Calu3 (cell line): ENCODE data around the gene LMNB1. TPM values are rescaled to one million over a fixed set of nuclear protein-coding genes. Genes with fewer than 3 reads are reported as not detected.

Source experiments
- BruUV-seq: library from RNA; stranded (reverse); fragments of 400-500 nt; replicated peaks from 2 replicates; lab custom pipeline; 2021; lab: Mats Ljungman, UMichigan
- CTCF ChIA-PET: fragments of 300-600 bp; sonication (Branson Sonifier 250); formaldehyde crosslinking; loops from one replicate; lab custom pipeline; 2022; ENCODE audit warnings: antibody characterized with exemption; lab: Charles Lee
- DNase-seq: peaks from one replicate; pipeline ENCODE4 v3.0.0; 2022
- H3K27ac Mint-ChIP-seq: one replicate; pipeline ENCODE4 v1.8.0; 2022; ENCODE audit warnings: mixed read lengths; ENCODE audit not compliant: unreplicated experiment
- H3K27me3 Mint-ChIP-seq: one replicate; pipeline ENCODE4 v1.8.0; 2022; ENCODE audit warnings: mixed read lengths; ENCODE audit not compliant: unreplicated experiment
- H3K36me3 Mint-ChIP-seq: one replicate; pipeline ENCODE4 v1.8.0; 2022; ENCODE audit warnings: mild to moderate bottlenecking, moderate library complexity, mixed read lengths; ENCODE audit not compliant: insufficient read depth, unreplicated experiment
- H3K4me1 Mint-ChIP-seq: one replicate; pipeline ENCODE4 v1.8.0; 2022; ENCODE audit warnings: mild to moderate bottlenecking, low read depth, mixed read lengths; ENCODE audit not compliant: unreplicated experiment
- H3K4me3 Mint-ChIP-seq: one replicate; pipeline ENCODE4 v1.8.0; 2022; ENCODE audit warnings: mild to moderate bottlenecking, low read depth, moderate library complexity, mixed read lengths; ENCODE audit not compliant: unreplicated experiment
- H3K9me3 Mint-ChIP-seq: one replicate; pipeline ENCODE4 v1.8.0; 2022; ENCODE audit warnings: low read depth, mixed read lengths; ENCODE audit not compliant: unreplicated experiment
- CTCF ChIP-seq: fragments of 200-600 bp; IDR thresholded peaks from one replicate; pipeline ENCODE4 v1.8.0; 2022; ENCODE audit warnings: antibody characterized with exemption; ENCODE audit not compliant: unreplicated experiment
- intact Hi-C: fragments of 100-400 bp; cut with micrococcal nuclease; formaldehyde crosslinking; loops from one replicate; pipeline ENCODE4 v1.10.0; 2022; ENCODE audit not compliant: unreplicated experiment
- total RNA-seq: library from RNA; stranded (reverse); gene quantifications from 2 replicates; pipeline ENCODE4 v1.2.3, GENCODE V29; 2022

Gene LMNB1
- total RNA-seq, 1 experiment from 2014 or later = 153 TPM

- H3K36me3 Mint-ChIP-seq = peaks cover 33% of the 10 kb centered on the region
- no peak overlapping the region for H3K4me3 Mint-ChIP-seq
- H3K27me3 Mint-ChIP-seq = no peaks in the 10 kb centered on the region
- H3K27ac Mint-ChIP-seq = no peak overlapping the region
- BruUV-seq = no TSS peak
- CTCF ChIA-PET = no interaction called here
- intact Hi-C loops = no loop called here
- no peak for TF ChIP-seq CTCF
- no peaks in the 10 kb centered on the region for H3K4me1 Mint-ChIP-seq
- DNase-seq = no peak
- H3K9me3 Mint-ChIP-seq = no peaks in the 10 kb centered on the region
Observed at GRCh38 chr5:126819253-126819652, 42.3 kb downstream of the LMNB1 start.

GRCh38 chr5:126826619-126827215 lies 49.8 kb downstream of the LMNB1 start:
- TF ChIP-seq CTCF = no peak
- H3K36me3 Mint-ChIP-seq = peaks cover 26% of the 10 kb centered on the region
- H3K27ac Mint-ChIP-seq = no peak overlapping the region
- H3K9me3 Mint-ChIP-seq = no peaks in the 10 kb centered on the region
- intact Hi-C loops = no loop called here
- BruUV-seq = no TSS peak
- H3K27me3 Mint-ChIP-seq = no peaks in the 10 kb centered on the region
- DNase-seq = no peak
- H3K4me1 Mint-ChIP-seq = no peaks in the 10 kb centered on the region
- CTCF ChIA-PET = interaction anchor here (1.0 kb wide), 1 partner anchor 22 kb away, joined by 4 read pairs; no protein-coding TSS in a partner anchor
- H3K4me3 Mint-ChIP-seq = no peak overlapping the region

GRCh38 chr5:126829098-126829497 lies 52.2 kb downstream of the LMNB1 start:
- DNase-seq = no peak
- TF ChIP-seq CTCF = no peak
- Mint-ChIP-seq H3K36me3 (peaks cover 35% of the 10 kb centered on the region), H3K9me3 (no peaks in the 10 kb centered on the region), H3K27me3 (no peaks in the 10 kb centered on the region), H3K4me3 (no peak overlapping the region), H3K27ac (no peak overlapping the region), H3K4me1 (no peaks in the 10 kb centered on the region)
- BruUV-seq = no TSS peak
- CTCF ChIA-PET = no interaction called here
- intact Hi-C loops = no loop called here

GRCh38 chr5:126830061-126830460 lies 53.1 kb downstream of the LMNB1 start:
- no peak overlapping the region for H3K27ac Mint-ChIP-seq
- intact Hi-C loops = loop anchor here (10.0 kb wide), 1 partner anchor 665 kb away; no protein-coding TSS in a partner anchor
- no peaks in the 10 kb centered on the region for H3K9me3 Mint-ChIP-seq
- H3K4me1 Mint-ChIP-seq = no peaks in the 10 kb centered on the region
- no peak for TF ChIP-seq CTCF
- no peak overlapping the region for H3K4me3 Mint-ChIP-seq
- no peaks in the 10 kb centered on the region for H3K27me3 Mint-ChIP-seq
- DNase-seq = no peak
- no TSS peak for BruUV-seq
- CTCF ChIA-PET = no interaction called here
- peaks cover 41% of the 10 kb centered on the region for H3K36me3 Mint-ChIP-seq
